BLaER1 treated with 17β-estradiol and CSF1 and Interleukin-3, amounts not matched to agents 10 nM and 100 nM (cell line): ENCODE measurements around the gene PPDPF.

Experiments
- H3K27ac ChIP-seq, 11 experiments: shearing (Covaris generic); formaldehyde crosslinking; 2 replicates each; pipeline ENCODE4 v1.8.1; 2022
- H3K27me3 ChIP-seq, 11 experiments: shearing (Covaris generic); formaldehyde crosslinking; 2 replicates each; pipeline ENCODE4 v1.8.1; 2022
- H3K36me3 ChIP-seq, 11 experiments: shearing (Covaris generic); formaldehyde crosslinking; 2 replicates each; pipeline ENCODE4 v1.8.1; 2022
- H3K4me1 ChIP-seq, 10 experiments: shearing (Covaris generic); formaldehyde crosslinking; 2 replicates each; pipeline ENCODE4 v1.8.1; 2022
- H3K4me2 ChIP-seq, 11 experiments: shearing (Covaris generic); formaldehyde crosslinking; 2 replicates each; pipeline ENCODE4 v1.8.1; 2022
- H3K4me3 ChIP-seq, 10 experiments: shearing (Covaris generic); formaldehyde crosslinking; 2 replicates each; pipeline ENCODE4 v1.8.1; 2022
- H3K9ac ChIP-seq, 11 experiments: shearing (Covaris generic); formaldehyde crosslinking; 2 replicates each; pipeline ENCODE4 v1.8.1; 2022
- H3K9me3 ChIP-seq, 11 experiments: shearing (Covaris generic); formaldehyde crosslinking; replicated peaks in 1 of 11; 2 replicates each; pipeline ENCODE4 v1.8.1; 2022
- H4K20me1 ChIP-seq, 11 experiments: shearing (Covaris generic); formaldehyde crosslinking; 2 replicates each; pipeline ENCODE4 v1.8.1; 2022
- Cebpa-rat ChIP-seq, 11 experiments: shearing (Covaris generic); IDR thresholded peaks; 2 replicates each; pipeline ENCODE4 v1.8.1; 2022

PPDPF gene

DNA sequence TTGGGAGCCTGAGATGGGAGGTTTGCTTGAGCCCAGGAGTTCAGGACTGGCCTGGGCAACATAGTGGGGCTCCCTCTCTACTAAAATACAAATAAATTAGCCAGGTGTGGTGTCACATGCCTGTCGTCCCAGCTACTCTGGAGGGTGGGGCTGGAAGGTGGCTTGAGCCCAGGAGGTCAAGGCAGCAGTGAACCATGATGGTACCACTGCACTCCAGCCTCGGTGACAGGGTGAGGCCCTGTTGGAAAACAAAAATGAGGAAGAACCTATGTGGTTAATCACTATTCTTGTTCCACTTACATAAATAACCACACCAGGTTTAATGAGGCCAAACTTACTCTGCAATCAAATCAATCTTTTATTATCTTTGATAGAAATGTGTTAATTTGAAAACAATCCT is 5.4 kb downstream of the PPDPF start:
- H3K27ac ChIP-seq = no peak overlapping the region
- no peak overlapping the region for H3K9ac ChIP-seq
- no peak for TF ChIP-seq Cebpa-rat (IDR thresholded peaks at IDR 0.05)
- H3K4me1 ChIP-seq = peaks cover 20 to 47% (median 36%) of the 10 kb centered on the region in 10 experiments
- peaks cover 16 to 20% (median 19%) of the 10 kb centered on the region in 11 experiments for H3K36me3 ChIP-seq
- H4K20me1 ChIP-seq = peaks cover 21 to 75% (median 37%) of the 10 kb centered on the region in 11 experiments; a peak in 21 of 22 replicates
- no peaks in the 10 kb centered on the region for H3K27me3 ChIP-seq
- H3K4me3 ChIP-seq = no peak overlapping the region
- peak overlapping the region; percentile 38 to 68 (median 51); a peak in 20 of 22 replicates for H3K4me2 ChIP-seq
- H3K9me3 ChIP-seq = peaks cover 8 to 12% (median 10%) of the 10 kb centered on the region in 11 experiments; a peak in 19 of 22 replicates

DNA sequence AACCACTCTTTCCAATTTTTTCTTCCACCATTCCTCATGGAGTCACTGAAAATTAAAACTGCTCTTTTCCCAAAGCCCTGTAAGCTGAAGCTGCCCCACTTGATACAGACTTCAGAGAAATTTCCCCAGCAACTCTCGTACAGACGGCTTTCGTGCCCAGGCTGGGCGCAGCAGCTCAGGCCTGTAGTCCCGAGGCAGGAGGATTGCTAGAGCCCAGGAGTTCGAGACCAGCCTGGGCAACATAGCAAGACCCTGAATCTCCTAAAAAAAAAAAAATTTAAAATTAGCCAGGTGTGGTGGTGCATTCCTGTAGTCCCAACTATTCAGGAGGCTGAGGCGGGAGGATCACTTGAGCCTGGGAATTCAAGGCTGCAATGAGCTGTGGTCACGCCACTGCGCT is 6.6 kb downstream of the PPDPF start:
- Histone ChIP-seq H3K27me3 (peaks cover 0 to 1% (median 0%) of the 10 kb centered on the region in 11 experiments; a peak in 1 of 22 replicates), H3K36me3 (peaks cover 13 to 18% (median 16%) of the 10 kb centered on the region in 11 experiments), H3K4me1 (peaks cover 13 to 38% (median 28%) of the 10 kb centered on the region in 10 experiments), H3K9me3 (peaks cover 8 to 12% (median 10%) of the 10 kb centered on the region in 11 experiments; a peak in 19 of 22 replicates), H3K4me2 (no peak overlapping the region), H3K9ac (no peak overlapping the region), H3K27ac (no peak overlapping the region), H3K4me3 (no peak overlapping the region), H4K20me1 (peaks cover 11 to 64% (median 26%) of the 10 kb centered on the region in 11 experiments; a peak in 21 of 22 replicates)
- no peak for TF ChIP-seq Cebpa-rat (IDR thresholded peaks at IDR 0.05)

DNA sequence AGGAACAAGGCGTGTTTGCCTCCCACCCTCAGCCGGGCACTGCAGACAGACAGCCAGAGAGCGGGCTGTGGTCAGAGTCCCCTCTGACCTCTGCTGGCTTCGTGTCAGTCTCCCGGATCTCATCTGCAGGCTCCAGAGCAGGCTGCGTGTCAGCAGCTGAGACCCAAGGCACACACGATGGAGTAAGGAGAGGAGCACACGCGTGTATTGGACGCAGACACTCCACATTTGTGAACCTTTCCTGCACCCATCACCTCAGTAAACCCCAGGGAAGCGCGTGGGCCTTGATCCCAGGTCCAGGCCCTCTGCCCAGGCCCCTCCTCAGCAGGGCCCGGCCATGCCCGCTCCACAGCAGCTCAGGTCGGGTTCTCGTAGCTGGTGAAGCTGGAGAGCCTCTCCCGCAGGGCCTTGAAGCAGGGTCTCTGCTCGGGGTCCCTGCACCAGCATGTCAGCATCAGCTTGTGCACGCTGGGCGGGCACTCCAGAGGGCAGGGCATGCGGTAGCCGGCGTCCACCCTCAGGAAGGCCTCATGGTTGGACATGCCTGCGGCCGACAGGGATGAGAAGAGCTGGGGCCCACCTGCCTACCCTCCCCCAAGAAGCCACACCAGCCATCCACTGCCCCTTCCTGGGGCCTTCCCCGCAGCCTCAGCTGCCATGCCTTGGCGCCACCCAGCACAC is 8.8 kb downstream of the PPDPF start:
- no peak overlapping the region for H3K27ac ChIP-seq
- H4K20me1 ChIP-seq = peaks cover 0 to 56% (median 10%) of the 10 kb centered on the region in 11 experiments; a peak in 14 of 22 replicates
- H3K9me3 ChIP-seq = no peaks in the 10 kb centered on the region
- no peak for TF ChIP-seq Cebpa-rat (IDR thresholded peaks at IDR 0.05)
- H3K27me3 ChIP-seq = peaks cover 0 to 19% (median 3%) of the 10 kb centered on the region in 11 experiments; a peak in 14 of 22 replicates
- no peak overlapping the region for H3K9ac ChIP-seq
- H3K36me3 ChIP-seq = no peaks in the 10 kb centered on the region
- H3K4me1 ChIP-seq = peaks cover 11 to 54% (median 37%) of the 10 kb centered on the region in 10 experiments; a peak in 19 of 20 replicates
- no peak overlapping the region for H3K4me2 ChIP-seq
- no peak overlapping the region for H3K4me3 ChIP-seq

DNA sequence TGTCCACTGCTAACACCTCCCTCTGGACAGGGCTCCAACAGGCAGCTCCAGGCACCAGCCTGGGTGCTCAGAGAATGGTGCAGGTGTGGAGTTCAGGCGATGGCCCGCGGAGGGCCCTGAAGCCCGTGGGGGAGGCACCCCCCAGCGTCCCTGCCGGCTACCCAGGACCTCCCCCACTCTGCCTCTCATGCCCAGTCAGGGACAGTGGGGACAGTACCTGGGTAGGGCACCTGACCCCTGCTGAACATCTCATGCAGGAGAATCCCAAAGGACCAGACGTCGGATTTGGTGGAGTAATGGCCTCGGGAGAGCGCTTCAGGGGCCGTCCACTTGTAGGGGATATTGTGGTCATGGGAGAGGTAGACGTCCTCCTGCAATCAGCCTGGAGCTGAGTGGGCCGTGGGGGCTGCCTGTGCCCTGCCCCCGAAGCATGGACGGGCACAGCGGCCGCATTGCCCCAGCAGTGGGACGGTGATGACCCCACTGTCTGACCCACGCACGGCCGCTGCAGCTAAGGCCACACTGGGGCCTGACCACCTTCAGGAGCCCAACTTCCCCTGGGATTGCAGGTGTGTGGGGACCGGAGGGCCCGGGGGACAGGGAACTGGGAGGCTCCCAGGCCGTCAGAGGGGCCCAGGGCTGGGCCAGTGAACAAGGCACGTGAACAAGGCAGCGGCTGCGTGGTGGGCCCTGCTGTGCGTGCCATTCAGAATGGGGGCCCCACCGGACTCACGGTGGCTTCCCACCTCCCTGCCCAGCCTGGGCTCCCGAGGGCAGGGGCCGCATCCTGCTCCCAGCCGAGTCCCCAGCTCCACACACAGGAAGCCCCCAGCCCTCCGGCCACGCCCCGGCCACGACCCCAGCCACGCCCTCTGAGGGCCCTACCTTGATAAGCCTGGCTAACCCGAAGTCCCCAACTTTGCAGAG is 9.6 kb downstream of the PPDPF start:
- H3K9ac ChIP-seq = no peak overlapping the region
- no peak overlapping the region for H3K27ac ChIP-seq
- H3K4me1 ChIP-seq = peaks cover 11 to 58% (median 41%) of the 10 kb centered on the region in 10 experiments; a peak in 19 of 20 replicates
- no peak overlapping the region for H3K4me3 ChIP-seq
- H3K36me3 ChIP-seq = no peaks in the 10 kb centered on the region
- no peak for TF ChIP-seq Cebpa-rat (IDR thresholded peaks at IDR 0.05)
- peaks cover 0 to 56% (median 3%) of the 10 kb centered on the region in 11 experiments; a peak in 14 of 22 replicates for H4K20me1 ChIP-seq
- H3K9me3 ChIP-seq = no peaks in the 10 kb centered on the region
- no peak overlapping the region for H3K4me2 ChIP-seq
- peaks cover 7 to 27% (median 11%) of the 10 kb centered on the region in 11 experiments; a peak in 20 of 22 replicates for H3K27me3 ChIP-seq

DNA sequence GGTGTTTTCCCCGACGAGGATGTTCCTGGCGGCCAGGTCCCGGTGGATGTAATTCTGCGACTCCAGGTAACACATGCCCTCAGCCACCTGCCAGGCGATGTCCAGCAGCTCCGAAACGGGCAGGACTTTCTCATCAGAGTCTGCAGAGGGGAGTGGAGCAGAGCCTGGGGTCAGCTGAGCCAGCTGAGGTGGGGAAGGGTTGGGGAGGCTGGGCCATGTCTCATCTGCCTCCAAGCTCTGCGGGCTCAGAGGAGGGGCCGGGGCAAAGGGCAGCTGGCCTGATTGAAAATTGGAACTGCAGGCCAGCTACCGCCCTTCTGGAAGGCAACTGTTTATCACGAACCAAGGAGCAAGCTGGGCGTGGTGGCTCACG is 10.2 kb downstream of the PPDPF start:
- Histone ChIP-seq H3K9ac (no peak overlapping the region), H3K9me3 (no peaks in the 10 kb centered on the region), H3K4me3 (no peak overlapping the region), H4K20me1 (peaks cover 0 to 54% (median 0%) of the 10 kb centered on the region in 11 experiments; a peak in 11 of 22 replicates), H3K4me1 (peaks cover 5 to 55% (median 41%) of the 10 kb centered on the region in 10 experiments; a peak in 19 of 20 replicates), H3K27ac (no peak overlapping the region), H3K36me3 (no peaks in the 10 kb centered on the region), H3K27me3 (peaks cover 8 to 31% (median 14%) of the 10 kb centered on the region in 11 experiments; a peak in 20 of 22 replicates), H3K4me2 (no peak overlapping the region)
- TF ChIP-seq Cebpa-rat (IDR thresholded peaks at IDR 0.05) = no peak

DNA sequence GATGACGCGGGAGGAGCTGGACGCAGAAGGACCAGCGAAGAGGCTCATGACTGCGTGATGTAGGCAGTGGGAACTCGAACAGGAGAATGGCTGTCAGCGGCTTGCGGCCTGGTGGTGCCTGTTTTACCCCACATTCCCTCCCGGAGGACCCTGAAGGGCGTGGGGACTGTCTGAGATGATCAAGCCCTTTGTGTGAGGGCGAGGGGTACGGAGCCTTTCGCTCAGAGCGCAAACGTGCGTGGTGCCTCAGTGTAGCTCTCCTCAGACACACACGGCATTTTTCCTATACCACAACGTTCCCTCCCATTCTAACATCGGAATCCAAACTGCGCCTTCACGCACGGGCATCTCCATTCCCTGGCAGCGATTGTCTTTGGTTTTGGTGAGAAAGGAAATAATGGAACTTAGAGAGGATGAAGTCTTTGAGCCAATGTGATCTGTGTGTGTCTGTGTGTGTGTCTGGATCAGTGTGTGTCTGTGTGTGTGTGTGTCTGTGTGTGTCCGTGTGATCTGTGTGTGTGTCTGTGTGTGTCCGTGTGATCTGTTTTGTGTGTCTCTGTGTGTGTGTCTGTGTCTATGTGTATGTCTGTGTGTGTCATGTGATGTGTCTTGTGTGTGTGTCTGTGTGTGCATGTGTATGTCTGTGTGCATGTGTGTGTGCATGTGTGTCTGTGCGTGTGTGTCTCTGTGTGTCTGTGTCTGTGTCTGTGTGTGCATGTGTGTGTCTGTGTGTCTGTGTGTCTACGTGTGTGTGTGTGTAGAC is 11.3 kb downstream of the PPDPF start:
- Histone ChIP-seq H3K27me3 (peaks cover 8 to 31% (median 14%) of the 10 kb centered on the region in 11 experiments; a peak in 20 of 22 replicates), H3K4me3 (no peak overlapping the region)

DNA sequence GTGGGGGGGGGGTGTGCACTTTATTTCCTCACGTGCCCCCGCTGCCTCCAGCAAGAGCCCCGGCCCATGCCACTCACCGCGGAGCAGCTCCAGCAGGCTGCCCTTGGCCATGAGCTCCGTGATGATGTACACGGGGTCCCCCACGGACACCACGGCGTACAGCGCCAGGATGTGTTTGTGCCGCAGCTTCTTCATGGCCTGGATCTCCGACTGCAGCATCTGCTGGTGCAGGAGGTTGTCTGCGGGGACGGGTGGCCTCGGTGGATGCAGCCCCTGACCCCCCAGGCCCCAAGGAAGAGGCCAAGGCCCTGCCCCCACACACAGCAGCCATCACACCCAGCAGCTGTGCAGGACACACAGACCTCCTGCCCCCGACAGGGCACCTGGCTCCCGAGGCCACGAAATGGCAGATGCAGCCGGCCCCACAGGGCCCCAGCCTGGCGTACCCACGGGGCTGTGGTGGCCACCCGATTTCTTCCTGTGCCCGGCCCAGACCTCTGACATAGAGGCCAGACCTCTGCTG is 11.9 kb downstream of the PPDPF start:
- Histone ChIP-seq H3K9ac (0 out of 22 replicates have a peak overlapping the region, but pooled peaks of 1 of the 11 experiments have one; percentile 24), H3K27ac (no peak overlapping the region), H3K4me1 (peaks cover 13 to 63% (median 49%) of the 10 kb centered on the region in 10 experiments), H3K36me3 (no peaks in the 10 kb centered on the region), H3K4me2 (peak overlapping the region in 8 of 11 experiments; percentile 5 to 79 (median 58); a peak in 12 of 22 replicates), H3K4me3 (no peak overlapping the region), H4K20me1 (peaks cover 0 to 42% (median 0%) of the 10 kb centered on the region in 11 experiments; a peak in 9 of 22 replicates), H3K9me3 (no peaks in the 10 kb centered on the region), H3K27me3 (peaks cover 8 to 31% (median 14%) of the 10 kb centered on the region in 11 experiments; a peak in 20 of 22 replicates)
- TF ChIP-seq Cebpa-rat (IDR thresholded peaks at IDR 0.05) = no peak

More for the DNA sequence above, 11.3 kb downstream of the PPDPF start:
- peaks cover 8 to 56% (median 42%) of the 10 kb centered on the region in 10 experiments for H3K4me1 ChIP-seq
- no peak overlapping the region for H3K9ac ChIP-seq
- no peaks in the 10 kb centered on the region for H3K36me3 ChIP-seq
- TF ChIP-seq Cebpa-rat (IDR thresholded peaks at IDR 0.05) = no peak
- H4K20me1 ChIP-seq = peaks cover 0 to 48% (median 0%) of the 10 kb centered on the region in 11 experiments; a peak in 10 of 22 replicates
- no peak overlapping the region for H3K27ac ChIP-seq
- H3K4me2 ChIP-seq = peak overlapping the region in 3 of 11 experiments; percentile 66 to 79 (median 74); a peak in 5 of 22 replicates
- H3K9me3 ChIP-seq = no peaks in the 10 kb centered on the region

DNA sequence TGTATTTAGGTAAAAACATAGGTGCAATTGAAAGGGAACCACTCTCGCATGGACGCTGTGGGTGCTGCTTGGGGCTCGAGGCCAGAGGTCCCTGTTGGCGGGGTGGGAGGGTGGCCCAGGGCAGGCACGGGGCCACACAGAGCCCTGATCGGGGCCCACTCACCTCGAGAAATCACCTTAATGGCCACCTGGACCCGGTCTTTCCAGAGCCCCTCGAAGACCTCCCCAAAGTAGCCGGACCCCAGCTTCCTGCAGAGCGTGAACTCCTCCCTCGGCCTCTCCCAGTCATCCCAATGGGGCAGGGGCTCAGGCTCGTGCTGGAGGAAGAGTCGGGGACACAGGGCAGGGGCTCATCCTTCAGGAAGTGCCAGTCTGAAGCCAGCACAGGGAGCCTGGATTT is 12.8 kb downstream of the PPDPF start:
- H3K9me3 ChIP-seq = no peaks in the 10 kb centered on the region
- no peak overlapping the region for H3K4me3 ChIP-seq
- H3K27me3 ChIP-seq = peaks cover 8 to 31% (median 14%) of the 10 kb centered on the region in 11 experiments; a peak in 20 of 22 replicates
- H3K36me3 ChIP-seq = no peaks in the 10 kb centered on the region
- H3K4me1 ChIP-seq = peaks cover 13 to 72% (median 53%) of the 10 kb centered on the region in 10 experiments
- H3K27ac ChIP-seq = no peak overlapping the region
- peaks cover 0 to 42% (median 0%) of the 10 kb centered on the region in 11 experiments; a peak in 9 of 22 replicates for H4K20me1 ChIP-seq
- no peak for TF ChIP-seq Cebpa-rat (IDR thresholded peaks at IDR 0.05)
- H3K9ac ChIP-seq = no peak overlapping the region
- H3K4me2 ChIP-seq = peak overlapping the region in 8 of 11 experiments; percentile 22 to 79 (median 58); a peak in 15 of 22 replicates
